ENCODE data around the gene CARD8.

Gene CARD8

GRCh38 chr19:48169939-48170803 is 85.5 kb downstream of the CARD8 start, which contains the start of the genes LIG1 and ZSWIM9:
LIG1 (minus strand) TSS chr19:48170344; CDS start chr19:48165566, 4,778 bp downstream.
ZSWIM9 (plus strand) TSS chr19:48170680; CDS start chr19:48171803, 1,123 bp downstream.
- ATAC-seq (replicated peaks) (peak; percentile 87), DNase-seq (peak; percentile 85 to 91 (median 88))
- Mint-ChIP-seq H3K9me3 (no peaks in the 10 kb centered on the region), H3K4me3 (peak within 1 kb of the TSS; percentile 89 to 92), H3K27ac (peak within 1 kb of the TSS; percentile 84 to 93), H3K4me1 (ENCODE audit: low read depth in 2 of 2) (peaks cover 19 to 24% of the 10 kb centered on the region in 2 donors), H3K36me3 (ENCODE audit: insufficient read depth) (peaks cover 24% of the 10 kb centered on the region), H3K27me3 (no peaks in the 10 kb centered on the region)

- Mint-ChIP-seq H3K4me1 (ENCODE audit: low read depth in 2 of 2) (peaks cover 19 to 24% of the 10 kb centered on the region in 2 donors), H3K27ac (peak overlapping the region; percentile 84 to 93), H3K27me3 (no peaks in the 10 kb centered on the region), H3K36me3 (ENCODE audit: insufficient read depth) (peaks cover 23% of the 10 kb centered on the region), H3K9me3 (no peaks in the 10 kb centered on the region), H3K4me3 (peak overlapping the region; percentile 89 to 92)
- DNase-seq (peak; percentile 89 to 92 (median 91)), ATAC-seq (replicated peaks) (peak; percentile 40)
These were observed 86.2 kb downstream of the CARD8 start for GRCh38 chr19:48169578-48169938.

GRCh38 chr19:48168689-48169088 is 87.0 kb downstream of the CARD8 start:
- no peak for DNase-seq
- H3K27ac Mint-ChIP-seq, result peak overlapping the region; percentile 84 to 93

DNA sequence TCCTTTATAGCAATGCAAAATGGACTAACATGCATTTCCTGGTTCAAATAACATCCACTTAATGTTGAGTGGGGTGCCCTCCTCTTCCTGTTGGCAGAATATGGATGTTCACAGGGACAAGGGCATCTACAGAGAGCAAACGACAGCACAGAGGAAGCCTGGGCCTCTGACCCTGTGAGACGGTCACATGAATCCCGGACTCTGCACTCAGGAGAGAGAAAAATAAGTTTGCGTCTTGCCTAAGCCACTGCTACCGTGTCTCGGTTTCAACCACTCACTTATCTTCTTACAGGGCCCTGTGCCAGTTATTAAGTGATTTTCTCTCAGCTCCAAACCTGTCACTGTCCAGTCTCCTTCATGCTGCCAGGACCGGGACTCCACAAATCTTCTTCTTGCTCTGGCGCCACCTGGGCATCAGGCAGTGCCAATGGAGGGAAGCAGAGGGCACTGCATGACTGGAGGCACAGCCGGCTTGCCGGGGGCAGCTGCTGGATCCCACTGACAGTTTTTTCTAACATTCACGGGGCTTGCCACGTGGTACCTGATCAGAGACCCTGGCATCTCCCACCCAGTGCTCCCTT is 97.4 kb downstream of the CARD8 start:
- H3K4me3 Mint-ChIP-seq, result no peak overlapping the region
- H3K27ac Mint-ChIP-seq, result no peak overlapping the region
- H3K9me3 Mint-ChIP-seq, result no peaks in the 10 kb centered on the region
- no peaks in the 10 kb centered on the region for H3K27me3 Mint-ChIP-seq
- ATAC-seq (replicated peaks), result no peak
- DNase-seq, result no peak
- H3K4me1 Mint-ChIP-seq (ENCODE audit: low read depth in 2 of 2), result no peaks in the 10 kb centered on the region
- peaks cover 25% of the 10 kb centered on the region for H3K36me3 Mint-ChIP-seq (ENCODE audit: insufficient read depth)

More at GRCh38 chr19:48168689-48169088, 87.0 kb downstream of the CARD8 start:
- H3K4me1 Mint-ChIP-seq (ENCODE audit: low read depth in 2 of 2), result peaks cover 19 to 24% of the 10 kb centered on the region in 2 donors
- peak overlapping the region; percentile 27 to 92 for H3K4me3 Mint-ChIP-seq
- H3K27me3 Mint-ChIP-seq, result no peaks in the 10 kb centered on the region
- no peaks in the 10 kb centered on the region for H3K9me3 Mint-ChIP-seq
- ATAC-seq (replicated peaks), result no peak
- peaks cover 22% of the 10 kb centered on the region for H3K36me3 Mint-ChIP-seq (ENCODE audit: insufficient read depth)
